Skin of body (tissue), 2 donors: Measurements from ENCODE around the gene TSC1. TPM values are rescaled to one million over a fixed set of nuclear protein-coding genes. Genes with fewer than 3 reads are reported as not detected.

ENCODE experiments used
- DNase-seq: peaks from one replicate; lab custom pipeline; 2025; lab: John Stamatoyannopoulos, UW
- total RNA-seq: library from RNA; depleted of rRNA; stranded (reverse); fragments of >200 nt; gene quantifications from one replicate; pipeline ENCODE4 v1.2.3, GENCODE V29; 2014

Gene TSC1
- total RNA-seq, result 38.6 TPM

GRCh38 chr9:132944294-132945185 lies at the start of gene TSC1:
TSC1 (minus strand) TSS chr9:132944616; CDS start chr9:132928872, 15,744 bp downstream.
- peak; percentile 91 for DNase-seq

- no peak for DNase-seq
Measured at GRCh38 chr9:132993511-132993939, 49.1 kb upstream of the TSC1 start.

GRCh38 chr9:132991351-132992300 lies 47.2 kb upstream of the TSC1 start:
- no peak for DNase-seq

GRCh38 chr9:132990781-132991180 lies 46.4 kb upstream of the TSC1 start:
- DNase-seq, result no peak

- DNase-seq, result peak; percentile 9
Measured at GRCh38 chr9:132989998-132990557, 45.7 kb upstream of the TSC1 start.

GRCh38 chr9:132989414-132989996 lies 45.1 kb upstream of the TSC1 start:
- no peak for DNase-seq

- DNase-seq, result no peak
Measured at GRCh38 chr9:132989014-132989310, 44.5 kb upstream of the TSC1 start.

- DNase-seq, result no peak
Measured at GRCh38 chr9:132988244-132989013, 44.0 kb upstream of the TSC1 start.

GRCh38 chr9:132986640-132987620 lies 42.5 kb upstream of the TSC1 start:
- DNase-seq, result no peak

GRCh38 chr9:132986114-132986513 lies 41.7 kb upstream of the TSC1 start:
- no peak for DNase-seq

- no peak for DNase-seq
Measured at GRCh38 chr9:132985489-132985888, 41.1 kb upstream of the TSC1 start.

GRCh38 chr9:132985071-132985350 lies 40.6 kb upstream of the TSC1 start:
- DNase-seq, result no peak

GRCh38 chr9:132984202-132985070 lies 40.0 kb upstream of the TSC1 start:
- DNase-seq, result no peak

GRCh38 chr9:132983491-132984201 lies 39.2 kb upstream of the TSC1 start:
- DNase-seq, result no peak

GRCh38 chr9:132982458-132982857 lies 38.0 kb upstream of the TSC1 start:
- no peak for DNase-seq

- DNase-seq, result no peak
Measured at GRCh38 chr9:132980157-132980556, 35.7 kb upstream of the TSC1 start.

GRCh38 chr9:132978451-132979131 lies 34.2 kb upstream of the TSC1 start, which contains the start of gene GFI1B:
GFI1B (plus strand) TSS chr9:132978694; CDS start chr9:132986679, 7,985 bp downstream.
- DNase-seq, result no peak

- no peak for DNase-seq
Measured at GRCh38 chr9:132978112-132978450, 33.7 kb upstream of the TSC1 start.
